ENCODE data around the gene SENP3. TPM values are rescaled to one million over a fixed set of nuclear protein-coding genes. Genes with fewer than 3 reads are reported as not detected.

SENP3 gene
- total RNA-seq, 6 experiments from 2014 or later: 12.3 to 33.9 (median 15.1) TPM

GRCh38 chr17:7589891-7590691 lies 28.4 kb downstream of the SENP3 start, which contains the start of gene SOX15:
Gene SOX15, minus strand, starts transcription at chr17:7590094. Its CDS starts 418 bp downstream, at chr17:7589676.
- no peak within 1 kb of the TSS for H3K27ac ChIP-seq
- TF ChIP-seq POLR2A (IDR thresholded peaks at IDR 0.05) (no peak), CTCF (IDR thresholded peaks at IDR 0.05) (no peak)
- intact Hi-C loops (cut with DNase I): loop anchor here in 1 of 2 donors (10.0 kb wide), 1 partner anchor 85 kb away; no protein-coding TSS in a partner anchor
- H3K4me1 ChIP-seq: peaks cover 0 to under 1% (median under 1%) of the 10 kb centered on the region in 4 donors
- no peaks in the 10 kb centered on the region for H3K27me3 ChIP-seq
- peaks cover 4 to 48% (median 19%) of the 10 kb centered on the region in 4 donors for H3K36me3 ChIP-seq
- peak within 1 kb of the TSS in 1 of 3 donors; percentile 4 for H3K4me3 ChIP-seq
- no peaks in the 10 kb centered on the region for H3K9me3 ChIP-seq
- 33% methylated on average over 2 of the region's 24 CpGs for WGBS (ENCODE audit: insufficient coverage, low coverage, low lambda C conversion rate, missing lambda C conversion rate)
- DNase-seq: no peak
- ATAC-seq: peak in 1 of 4 donors; percentile 6

GRCh38 chr17:7590743-7591142 lies 29.0 kb downstream of the SENP3 start:
- Histone ChIP-seq H3K4me1 (no peaks in the 10 kb centered on the region), H3K36me3 (peaks cover 4 to 55% (median 23%) of the 10 kb centered on the region in 4 donors), H3K27me3 (no peaks in the 10 kb centered on the region), H3K4me3 (no peak overlapping the region), H3K27ac (no peak overlapping the region), H3K9me3 (no peaks in the 10 kb centered on the region)
- TF ChIP-seq POLR2A (IDR thresholded peaks at IDR 0.05) (no peak), CTCF (IDR thresholded peaks at IDR 0.05) (no peak)
- no peak for DNase-seq
- WGBS (ENCODE audit: insufficient coverage, low coverage, low lambda C conversion rate, missing lambda C conversion rate): 93% methylated on average over 3 of the region's 4 CpGs
- ATAC-seq: no peak
- intact Hi-C loops (cut with DNase I): loop anchor here in 1 of 2 donors (10.0 kb wide), 1 partner anchor 84 kb away; no protein-coding TSS in a partner anchor

GRCh38 chr17:7591596-7591995 lies 29.9 kb downstream of the SENP3 start:
- H3K27ac ChIP-seq: no peak overlapping the region
- H3K4me3 ChIP-seq: no peak overlapping the region
- intact Hi-C loops (cut with DNase I): loop anchor here in 1 of 2 donors (10.0 kb wide), 1 partner anchor 83 kb away; no protein-coding TSS in a partner anchor
- H3K4me1 ChIP-seq: no peaks in the 10 kb centered on the region
- H3K27me3 ChIP-seq: no peaks in the 10 kb centered on the region
- DNase-seq (no peak), ATAC-seq (no peak)
- H3K9me3 ChIP-seq: no peaks in the 10 kb centered on the region
- TF ChIP-seq POLR2A (IDR thresholded peaks at IDR 0.05): no peak
- no peak for TF ChIP-seq CTCF (IDR thresholded peaks at IDR 0.05)
- 60% methylated on average over 1 of the region's 5 CpGs for WGBS (ENCODE audit: insufficient coverage, low coverage, low lambda C conversion rate, missing lambda C conversion rate)
- peaks cover 4 to 63% (median 26%) of the 10 kb centered on the region in 4 donors for H3K36me3 ChIP-seq

GRCh38 chr17:7592422-7593021 lies 30.8 kb downstream of the SENP3 start:
- ATAC-seq: no peak
- no peak overlapping the region for H3K4me3 ChIP-seq

More at GRCh38 chr17:7592422-7593021, 30.8 kb downstream of the SENP3 start:
- Histone ChIP-seq H3K27ac (no peak overlapping the region), H3K36me3 (peaks cover 4 to 67% (median 29%) of the 10 kb centered on the region in 4 donors), H3K9me3 (no peaks in the 10 kb centered on the region), H3K27me3 (no peaks in the 10 kb centered on the region), H3K4me1 (no peaks in the 10 kb centered on the region)
- no peak for DNase-seq
- 86% methylated on average over 13 of the region's 23 CpGs for WGBS (ENCODE audit: insufficient coverage, low coverage, low lambda C conversion rate, missing lambda C conversion rate)
- no peak for TF ChIP-seq CTCF (IDR thresholded peaks at IDR 0.05)
- no peak for TF ChIP-seq POLR2A (IDR thresholded peaks at IDR 0.05)
- intact Hi-C loops (cut with DNase I): loop anchor here in 1 of 2 donors (10.0 kb wide), 1 partner anchor 82 kb away; no protein-coding TSS in a partner anchor

All from right lobe of liver (tissue), 6 donors.